Measurements from ENCODE around the gene LARP6.
A peak's percentile ranks its signal among the peaks of the same experiment; 100 is the strongest.
"Not testable (repeated sequence)": the region's sequence is repeated elsewhere in the genome, so short reads cannot be mapped to it uniquely, and the experiment has no call there.

The LARP6 gene

GRCh38 chr15:70853973-70854665 is at the start of gene LARP6:
LARP6 (minus strand) TSS chr15:70854157; CDS start chr15:70854088, 69 bp downstream.
- peak; percentile 22 for DNase-seq

- DNase-seq: no peak
Observed at GRCh38 chr15:70902107-70902506, 48.1 kb upstream of the LARP6 start.

- DNase-seq: peak; percentile 66
Observed at GRCh38 chr15:70892912-70893560, 39.1 kb upstream of the LARP6 start.

- peak; percentile 91 for DNase-seq
Observed at GRCh38 chr15:70892002-70892911, 38.3 kb upstream of the LARP6 start, which contains the start of the genes LRRC49 and THAP10. LRRC49 (plus strand) TSS chr15:70892826; CDS start chr15:70892895, 69 bp downstream. THAP10 (minus strand) TSS chr15:70892433; CDS start chr15:70892272, 161 bp downstream.

- no peak for DNase-seq
Observed at GRCh38 chr15:70882361-70882760, 28.4 kb upstream of the LARP6 start.

- no peak for DNase-seq
Observed at GRCh38 chr15:70880781-70881180, 26.8 kb upstream of the LARP6 start.

GRCh38 chr15:70879401-70879800 is 25.4 kb upstream of the LARP6 start:
- DNase-seq: no peak

GRCh38 chr15:70876683-70877082 is 22.7 kb upstream of the LARP6 start:
- DNase-seq: no peak

- DNase-seq: no peak
Observed at GRCh38 chr15:70876011-70876410, 22.1 kb upstream of the LARP6 start.

GRCh38 chr15:70875001-70875782 is 21.2 kb upstream of the LARP6 start:
- no peak for DNase-seq

GRCh38 chr15:70873232-70874054 is 19.5 kb upstream of the LARP6 start:
- DNase-seq: no peak

GRCh38 chr15:70871490-70871889 is 17.5 kb upstream of the LARP6 start:
- DNase-seq: not testable (repeated sequence)

GRCh38 chr15:70870051-70870450 is 16.1 kb upstream of the LARP6 start:
- DNase-seq: no peak

- no peak for DNase-seq
Observed at GRCh38 chr15:70869346-70869745, 15.4 kb upstream of the LARP6 start.

- no peak for DNase-seq
Observed at GRCh38 chr15:70867911-70868467, 14.0 kb upstream of the LARP6 start.

- no peak for DNase-seq
Observed at GRCh38 chr15:70866982-70867641, 13.2 kb upstream of the LARP6 start.

GRCh38 chr15:70863450-70864218 is 9.7 kb upstream of the LARP6 start:
- no peak for DNase-seq

GRCh38 chr15:70859998-70860397 is 6.0 kb upstream of the LARP6 start:
- DNase-seq: no peak

- no peak for DNase-seq
Observed at GRCh38 chr15:70859322-70859908, 5.5 kb upstream of the LARP6 start.

Data from NCI-H1092 treated with DMSO at 0.1 percent for 48 hours (cell line).